GDM1 (cell line): Measurements from ENCODE around the gene PLEKHA8.
A peak's percentile ranks its signal among the peaks of the same experiment; 100 is the strongest.

Source experiments
- DNase-seq: peaks from one replicate; lab custom pipeline; 2025; lab: John Stamatoyannopoulos, UW

The PLEKHA8 gene

GRCh38 chr7:30146127-30146612 lies 118.0 kb downstream of the PLEKHA8 start:
- peak; percentile 47 for DNase-seq

DNA sequence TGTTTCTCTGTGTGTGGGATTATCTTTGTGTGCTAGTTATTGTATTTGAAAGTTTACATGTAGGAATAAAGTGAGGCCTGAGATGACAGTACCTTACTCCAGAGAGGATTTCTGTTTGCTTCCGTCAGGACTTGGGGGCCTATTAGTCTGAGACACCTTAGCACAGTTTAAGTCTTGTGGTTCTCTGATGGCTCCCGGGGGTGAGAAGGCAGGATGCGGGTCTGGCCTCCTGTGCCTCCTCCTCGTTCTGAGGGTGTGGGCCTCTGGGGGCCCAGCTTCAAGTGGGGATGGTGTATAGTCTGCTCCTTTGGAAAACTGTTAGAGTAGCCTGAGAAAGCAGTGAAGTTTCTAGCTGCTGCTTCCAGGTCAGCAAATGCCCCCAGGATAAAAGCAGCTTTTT lies 119.0 kb downstream of the PLEKHA8 start:
- DNase-seq, result no peak

DNA sequence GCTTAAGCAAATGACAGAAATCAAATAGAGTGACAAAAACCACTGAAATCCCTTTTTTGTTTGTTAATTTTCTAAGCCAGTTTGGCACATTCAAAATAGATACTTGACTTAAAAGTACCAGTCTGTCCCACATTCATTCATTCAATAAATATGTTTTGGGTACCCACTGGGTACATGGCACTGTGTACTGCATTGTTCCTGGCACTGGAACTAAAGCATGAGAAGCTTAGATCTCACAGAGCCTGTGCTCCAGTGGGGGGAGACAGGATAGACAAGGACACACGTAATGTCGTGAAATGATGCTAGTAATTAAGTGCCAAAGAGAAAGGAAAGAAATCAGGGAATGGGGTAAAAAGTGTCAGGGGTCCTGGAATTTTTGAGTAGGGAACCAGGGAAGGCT lies 119.6 kb downstream of the PLEKHA8 start:
- DNase-seq, result no peak

GRCh38 chr7:30148426-30148825 lies 120.2 kb downstream of the PLEKHA8 start:
- no peak for DNase-seq

DNA sequence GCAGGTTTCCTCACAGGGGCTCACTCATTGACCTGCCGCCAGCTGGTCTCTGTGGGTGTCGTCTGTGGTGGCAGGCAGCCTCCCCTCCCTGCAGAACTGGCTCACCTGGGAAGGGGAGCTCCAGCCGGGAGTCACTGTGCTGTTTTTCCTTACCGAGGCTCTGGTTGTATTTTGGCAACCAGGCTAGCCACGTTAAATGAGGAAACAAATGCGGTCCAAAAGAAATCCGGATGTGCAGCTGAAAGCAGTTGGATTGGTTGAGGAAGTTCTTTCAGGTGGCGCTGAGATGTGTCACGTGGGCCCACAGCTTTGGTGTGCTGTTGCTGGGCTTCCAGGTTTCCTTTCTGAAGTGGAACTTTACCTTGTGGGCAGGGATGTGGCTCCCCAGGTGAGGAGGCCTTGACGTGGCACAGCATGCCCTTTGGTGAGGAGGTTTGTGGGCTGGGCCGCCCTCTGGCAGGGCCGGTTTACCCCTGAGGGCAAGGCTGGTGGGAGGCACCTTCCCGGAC lies 120.8 kb downstream of the PLEKHA8 start:
- DNase-seq, result peak; percentile 28

DNA sequence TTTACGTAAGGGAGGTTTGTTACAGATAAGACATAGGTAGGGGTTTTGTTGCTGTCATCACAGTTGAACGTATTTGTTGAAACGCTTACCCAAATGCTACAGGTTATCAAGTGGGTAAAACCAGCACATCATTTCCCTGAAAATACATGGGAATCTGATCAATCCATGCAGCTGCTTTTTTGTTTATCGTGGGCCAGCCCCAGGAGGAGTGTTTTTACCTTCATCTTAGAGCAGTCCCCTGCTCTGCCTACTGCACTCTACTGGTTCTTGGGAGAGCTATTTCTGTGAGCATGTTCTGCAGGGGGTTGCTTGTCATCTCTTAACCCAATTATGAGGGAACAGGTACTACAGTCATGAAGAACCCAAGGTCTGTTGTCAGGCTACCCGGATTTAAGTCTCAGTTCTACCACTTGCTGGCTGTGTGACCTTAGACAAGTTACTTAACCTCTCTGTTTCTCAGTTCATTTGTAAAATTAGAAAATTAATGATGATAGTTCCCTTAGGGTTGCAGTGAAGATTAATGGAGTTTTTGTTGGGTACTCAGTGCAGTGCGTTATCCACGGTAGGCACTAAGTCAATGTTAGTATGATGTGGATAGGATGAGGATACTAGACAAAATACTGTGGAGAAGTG lies 121.5 kb downstream of the PLEKHA8 start:
- no peak for DNase-seq

GRCh38 chr7:30150711-30151110 lies 122.5 kb downstream of the PLEKHA8 start:
- no peak for DNase-seq

DNA sequence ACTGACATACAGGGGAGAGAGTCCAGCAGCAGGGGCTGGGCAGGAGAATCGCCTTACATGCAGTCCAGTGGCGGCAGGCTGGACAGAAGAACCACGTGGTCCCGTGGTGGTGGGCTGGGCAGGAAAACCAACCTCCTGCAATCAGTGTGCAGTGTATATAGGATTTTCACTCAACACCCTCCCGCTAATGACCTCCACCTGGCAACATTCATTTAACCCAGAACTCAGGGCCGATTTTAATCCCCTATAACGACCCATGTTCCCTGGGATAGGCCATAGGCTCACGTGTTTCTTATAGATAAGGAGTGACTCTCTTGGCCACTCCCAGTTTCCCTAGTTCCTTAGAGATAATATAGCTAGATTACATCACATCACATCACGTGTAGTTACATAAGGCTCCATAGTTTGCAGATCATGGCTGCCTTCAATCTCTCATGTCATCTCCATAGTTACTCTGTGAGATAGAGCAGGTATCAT lies 125.9 kb downstream of the PLEKHA8 start:
- no peak for DNase-seq

DNA sequence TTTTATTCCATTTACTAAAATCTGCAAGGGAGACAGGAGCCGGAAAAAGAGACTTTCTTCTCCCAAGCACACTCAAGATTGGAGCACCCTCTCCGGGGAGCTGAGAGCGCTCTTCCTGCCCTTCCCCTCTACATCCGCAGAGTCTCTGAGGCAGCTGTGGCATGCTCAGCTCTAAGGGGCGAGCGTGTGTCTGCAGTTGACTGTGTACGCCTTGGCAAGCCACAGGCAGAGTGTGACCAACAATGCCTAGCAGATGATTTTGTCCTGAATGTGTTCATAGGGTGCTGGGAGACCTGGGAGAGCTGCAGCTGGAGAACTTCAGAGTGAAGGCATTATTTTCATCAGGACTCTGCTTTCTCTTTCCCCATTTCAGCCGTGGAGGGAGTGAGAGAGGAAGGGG lies 127.3 kb downstream of the PLEKHA8 start:
- DNase-seq, result no peak

DNA sequence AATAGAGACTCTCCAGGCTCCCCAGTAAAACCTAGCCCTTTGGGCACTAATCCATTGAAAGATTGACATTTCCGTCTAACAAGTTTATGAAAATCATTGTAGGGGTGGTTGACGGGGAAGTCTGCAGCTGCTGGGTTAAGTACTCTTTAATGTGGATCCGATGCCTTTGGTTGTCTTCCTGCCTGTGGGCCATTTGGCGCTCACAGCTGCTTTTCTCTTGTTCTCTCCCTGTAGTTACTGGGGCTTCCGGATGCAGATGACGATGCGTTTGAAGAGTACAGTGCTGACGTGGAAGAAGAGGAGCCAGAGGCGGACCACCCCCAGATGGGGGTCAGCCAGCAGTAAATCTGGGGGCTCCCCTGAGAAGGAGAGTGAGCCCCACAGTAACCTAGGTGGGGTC lies 129.0 kb downstream of the PLEKHA8 start:
- no peak for DNase-seq

DNA sequence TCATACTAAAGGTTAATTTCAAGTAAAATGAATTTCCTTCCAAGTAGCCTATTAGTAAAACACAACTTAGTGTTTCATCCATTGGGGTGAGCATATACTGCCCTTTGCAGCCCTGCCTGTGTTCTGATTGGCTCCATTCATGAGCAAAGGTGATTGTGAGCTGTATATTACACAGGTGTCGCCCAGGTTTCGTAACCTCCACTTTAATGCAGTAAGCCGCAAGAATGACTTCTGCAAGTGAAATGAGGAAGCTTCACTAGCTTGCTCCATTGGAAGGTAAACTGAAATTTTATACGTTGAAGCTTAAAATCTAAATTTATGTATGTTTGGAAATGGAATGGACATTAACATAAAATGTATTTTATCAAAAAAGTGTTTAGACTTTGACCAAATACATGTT lies 131.0 kb downstream of the PLEKHA8 start:
- DNase-seq, result no peak

DNA sequence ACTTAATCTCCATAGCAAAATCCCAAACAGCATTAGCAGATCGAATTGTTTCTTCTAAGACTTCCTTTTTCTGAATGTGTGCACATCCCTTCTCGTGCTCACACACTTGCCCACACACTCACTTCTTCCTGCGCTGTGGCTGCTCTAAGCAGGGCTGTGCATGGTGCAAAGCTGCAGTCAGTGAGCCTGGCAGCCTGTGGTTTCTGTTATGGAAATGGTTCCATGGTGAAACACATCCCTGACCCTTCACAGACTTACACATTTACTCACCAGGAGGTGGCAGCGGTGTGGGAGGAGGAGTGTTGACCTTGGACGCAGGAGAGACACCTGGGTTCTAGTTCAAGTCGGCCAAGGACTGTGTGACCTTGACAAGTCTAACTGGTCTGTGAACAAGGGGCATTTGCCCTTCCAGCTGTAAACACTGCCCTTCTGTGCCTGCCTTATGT lies 131.5 kb downstream of the PLEKHA8 start:
- DNase-seq, result peak; percentile 80

GRCh38 chr7:30160329-30160728 lies 132.1 kb downstream of the PLEKHA8 start:
- no peak for DNase-seq

GRCh38 chr7:30162133-30162532 lies 133.9 kb downstream of the PLEKHA8 start:
- no peak for DNase-seq

DNA sequence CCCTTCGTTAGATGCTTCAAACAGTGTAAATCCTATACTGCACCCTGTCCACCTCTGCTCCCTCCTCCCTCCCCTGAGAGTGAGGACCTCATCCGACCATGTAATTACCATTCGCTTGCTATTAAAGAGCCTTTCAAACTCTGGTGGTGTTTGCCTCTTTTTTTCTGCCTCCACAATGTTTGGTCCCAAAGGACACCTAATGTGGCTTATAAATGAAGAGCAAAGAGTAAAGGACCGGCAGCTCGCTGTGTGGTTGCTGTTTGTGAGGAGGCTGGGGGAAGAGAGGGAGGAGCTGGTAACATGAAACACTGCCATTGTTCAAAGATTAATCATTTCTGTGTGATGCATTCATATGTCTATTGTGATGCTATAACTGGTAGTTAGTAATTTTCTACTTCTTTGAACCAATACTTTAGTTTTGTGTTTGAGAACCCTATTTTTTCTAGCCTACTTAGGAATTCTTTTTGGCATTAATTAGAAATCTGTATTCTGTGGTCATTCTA lies 134.5 kb downstream of the PLEKHA8 start:
- DNase-seq, result no peak

GRCh38 chr7:30163231-30163894 lies 135.2 kb downstream of the PLEKHA8 start:
- DNase-seq, result peak; percentile 78

DNA sequence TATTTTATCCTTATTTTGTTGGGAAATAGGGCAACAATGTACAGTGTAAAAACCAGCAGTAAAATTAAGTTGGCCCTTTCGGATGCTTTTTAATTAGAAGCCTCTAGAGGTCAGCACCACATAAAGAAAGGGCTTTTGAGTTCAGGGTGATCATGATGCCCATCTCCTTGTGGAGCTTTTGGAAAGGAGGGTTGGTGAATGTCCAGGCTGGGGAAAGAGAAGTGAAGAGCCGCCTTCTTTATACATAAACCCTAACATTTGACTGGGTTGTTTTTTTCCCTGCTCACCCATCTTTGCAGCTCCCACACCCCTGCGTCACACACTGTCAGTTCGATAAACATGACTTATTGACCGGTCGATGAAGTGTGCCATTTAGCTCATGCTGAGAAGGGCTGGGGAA lies 136.4 kb downstream of the PLEKHA8 start:
- peak; percentile 49 for DNase-seq

DNA sequence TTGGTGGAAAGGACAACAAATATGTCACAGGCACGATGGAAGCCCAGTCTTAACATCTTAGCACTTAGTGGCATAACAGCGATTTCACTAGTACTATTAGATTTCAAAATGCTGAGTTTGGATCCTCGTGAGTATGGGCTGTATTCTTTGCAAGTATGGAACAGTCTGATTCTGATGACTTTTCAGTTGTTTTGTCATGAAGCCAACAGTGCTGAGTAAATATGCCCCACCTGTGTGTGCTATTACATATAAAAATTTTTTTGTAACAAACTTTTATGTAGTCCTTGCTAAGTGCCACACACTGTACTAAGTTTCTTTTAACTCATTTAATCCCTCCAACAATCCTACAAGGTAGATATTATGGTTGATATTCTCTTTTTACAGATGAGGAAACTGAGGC lies 137.4 kb downstream of the PLEKHA8 start:
- no peak for DNase-seq

DNA sequence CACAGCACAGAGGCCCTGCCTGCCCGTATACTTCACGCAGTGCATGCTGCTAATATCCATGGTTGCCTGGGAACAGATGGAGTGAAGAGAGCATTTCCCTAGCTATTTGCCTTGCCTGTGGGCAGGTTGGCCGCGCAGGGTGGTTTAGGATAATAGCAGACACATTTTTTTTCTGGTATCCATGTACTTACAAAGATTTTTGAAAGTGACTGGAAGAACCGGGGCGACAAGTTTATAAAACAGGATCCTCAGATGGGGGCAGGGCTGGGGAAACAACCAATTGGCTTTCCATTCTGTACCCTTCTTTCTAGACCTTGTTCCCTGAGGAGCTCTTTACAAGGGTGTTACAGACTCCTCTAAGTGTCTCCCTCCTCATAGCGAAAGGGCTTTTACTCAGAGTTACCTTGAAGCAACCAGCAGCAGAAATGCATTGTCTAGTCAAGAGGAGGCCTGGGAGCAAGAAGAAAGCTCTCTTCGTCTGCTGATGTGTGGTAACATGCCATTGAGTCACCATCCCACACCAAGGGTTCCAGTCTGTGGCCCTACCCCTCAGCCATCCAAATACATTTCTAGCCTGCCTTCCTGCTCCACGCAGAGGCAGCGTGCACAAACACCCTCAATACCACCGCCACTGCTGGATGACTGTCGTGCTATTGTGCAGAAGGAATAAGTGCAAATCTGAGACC lies 138.1 kb downstream of the PLEKHA8 start:
- no peak for DNase-seq

GRCh38 chr7:30166841-30167235 lies 138.6 kb downstream of the PLEKHA8 start:
- no peak for DNase-seq

- no peak for DNase-seq
These were observed 139.7 kb downstream of the PLEKHA8 start for GRCh38 chr7:30167901-30168300.

- DNase-seq, result no peak
These were observed 140.8 kb downstream of the PLEKHA8 start for GRCh38 chr7:30168835-30169573.
